Right lobe of liver (tissue), 6 donors: Measurements from ENCODE around the gene STK11IP. TPM values are rescaled to one million over a fixed set of nuclear protein-coding genes. Genes with fewer than 3 reads are reported as not detected.
A peak's percentile ranks its signal among the peaks of the same experiment; 100 is the strongest.

Experiments
- ATAC-seq, 4 donors: fragments of 200-7000 bp; cut with Tn5 transposase; one replicate each; pipeline ENCODE4 v1.9.1; 2020; ENCODE audit warnings: mild to moderate bottlenecking in 4 of 4, moderate library complexity in 4 of 4
- DNase-seq, 3 donors: peaks; one replicate each; pipeline ENCODE4 v3.0.0-alpha.2; 2020
- H3K27ac ChIP-seq, 3 donors: fragments of 200-600 bp; one replicate each; pipeline ENCODE4 v1.8.0; 2022
- H3K27me3 ChIP-seq, 2 donors: fragments of 200-600 bp; one replicate each; pipeline ENCODE4 v1.8.0; 2022
- H3K36me3 ChIP-seq, 4 donors: fragments of 200-600 bp; sonication (generic) in 1 of 4; one replicate each; pipeline versions ENCODE4 v1.5.1 to v1.8.0; 2017 to 2022; ENCODE audit warnings: control low read depth in 1 of 4
- H3K4me1 ChIP-seq, 4 donors: fragments of 200-600 bp; sonication (generic) in 1 of 4; one replicate each; pipeline versions ENCODE4 v1.5.1 to v1.8.0; 2017 to 2022; ENCODE audit warnings: control low read depth in 1 of 4
- H3K4me3 ChIP-seq, 3 donors: fragments of 200-600 bp; one replicate each; pipeline ENCODE4 v1.8.0; 2022
- H3K9me3 ChIP-seq, 4 donors: fragments of 200-600 bp; sonication (generic) in 1 of 4; one replicate each; pipeline versions ENCODE4 v1.5.1 to v1.8.0; 2017 to 2022; ENCODE audit warnings: control low read depth in 1 of 4
- CTCF ChIP-seq, 4 donors: fragments of 200-600 bp in 3 of 4; fragments of 450-650 bp in 1 of 4; IDR thresholded peaks; one replicate each; pipeline versions ENCODE4 v1.5.1 to v1.8.0; 2016 to 2022; ENCODE audit warnings: antibody characterized with exemption in 4 of 4, mild to moderate bottlenecking in 2 of 4
- POLR2A ChIP-seq: fragments of 450-650 bp; IDR thresholded peaks from one replicate; pipeline ENCODE4 v1.6.1; 2017; ENCODE audit warnings: antibody characterized with exemption, mild to moderate bottlenecking
- WGBS: methylation state at CpG from one replicate; pipeline ENCODE4 v1.1.6; 2018; ENCODE audit warnings: low coverage, low lambda C conversion rate; ENCODE audit not compliant: insufficient coverage; ENCODE audit errors: missing lambda C conversion rate; 5-methylcytosine and 5-hydroxymethylcytosine counted together
- intact Hi-C, 2 donors: fragments of 100-400 bp; cut with DNase I; formaldehyde crosslinking; loops; one replicate each; pipeline versions ENCODE4 v1.11.2 to v1.14.1; 2022
- total RNA-seq, 6 experiments: library from RNA; depleted of rRNA in 2 of 6; stranded (reverse); fragments of >200 nt in 2 of 6; fragmentation: NEBNext Ultra II Directional in 3 of 6; extraction: Animal tissue kit (Norgen Biotek cat#: 25700) in 3 of 6; gene quantifications; one replicate each; pipeline versions ENCODE4 v1.1.0 to v1.2.4, GENCODE V29; 2016 to 2023
- donor health status: DM: no; HTN: yes; CAD: no.
- donor health status: DM: no; HTN: no; CAD: no.
- donor health status: DM: no; HTN: no; CAD: no.
- donor health status: DM: no; HTN: yes; CAD: no.
- donor health status: DM: no; HTN: yes; CAD: no.

Gene STK11IP
- total RNA-seq, 6 experiments from 2014 or later = 3.6 to 10.8 (median 6.6) TPM

- no peak for TF ChIP-seq CTCF (IDR thresholded peaks at IDR 0.05)
- no peak for TF ChIP-seq POLR2A
- Histone ChIP-seq H3K27ac (no peak overlapping the region), H3K4me1 (peaks cover 0 to 3% (median 0%) of the 10 kb centered on the region in 4 donors), H3K9me3 (no peaks in the 10 kb centered on the region), H3K27me3 (no peaks in the 10 kb centered on the region), H3K4me3 (no peak overlapping the region), H3K36me3 (no peaks in the 10 kb centered on the region)
- intact Hi-C loops = no loop called here
- WGBS = 85% methylated on average over 3 of the region's 6 CpGs
- no peak for DNase-seq
- no peak for ATAC-seq
Observed at GRCh38 chr2:219575566-219576504, 21.8 kb upstream of the STK11IP start.

- TF ChIP-seq CTCF (IDR thresholded peaks at IDR 0.05) (no peak), POLR2A (no peak)
- H3K9me3 ChIP-seq = no peaks in the 10 kb centered on the region
- H3K4me3 ChIP-seq = no peak overlapping the region
- intact Hi-C loops = no loop called here
- H3K4me1 ChIP-seq = no peaks in the 10 kb centered on the region
- no peaks in the 10 kb centered on the region for H3K36me3 ChIP-seq
- ATAC-seq (peak in 2 of 4 donors; percentile 18 to 53), DNase-seq (no peak)
- no peaks in the 10 kb centered on the region for H3K27me3 ChIP-seq
- 27% methylated on average over 7 of the region's 15 CpGs for WGBS
- H3K27ac ChIP-seq = no peak overlapping the region
Observed at GRCh38 chr2:219576505-219577388, 20.9 kb upstream of the STK11IP start.

- DNase-seq = no peak
Observed at GRCh38 chr2:219578811-219579613, 18.6 kb upstream of the STK11IP start.

More at GRCh38 chr2:219578811-219579613, 18.6 kb upstream of the STK11IP start:
- H3K36me3 ChIP-seq = no peaks in the 10 kb centered on the region
- peak in 3 of 4 donors; percentile 35 to 43 (median 38) for ATAC-seq
- 55% methylated on average over 8 of the region's 8 CpGs for WGBS
- H3K4me1 ChIP-seq = no peaks in the 10 kb centered on the region
- TF ChIP-seq POLR2A = no peak
- TF ChIP-seq CTCF (IDR thresholded peaks at IDR 0.05) = no peak
- H3K9me3 ChIP-seq = no peaks in the 10 kb centered on the region
- intact Hi-C loops = no loop called here
- no peak overlapping the region for H3K27ac ChIP-seq
- no peaks in the 10 kb centered on the region for H3K27me3 ChIP-seq
- H3K4me3 ChIP-seq = no peak overlapping the region
